Cardiac muscle cell (in vitro differentiated cells and primary cell): ENCODE results near the gene TREM1. TPM values are rescaled to one million over a fixed set of nuclear protein-coding genes. Genes with fewer than 3 reads are reported as not detected.

Experiments
- DNase-seq, 2 donors: peaks; one replicate each; pipeline versions ENCODE4 v3.0.0 to v3.0.0-alpha.2; 2010 to 2017; ENCODE audit warnings: low read depth in 1 of 2, low spot score in 1 of 2
- H3K27ac ChIP-seq: fragments of 200-600 bp; sonication (generic); 2 replicates; pipeline ENCODE4 v1.5.1; 2016
- H3K27me3 ChIP-seq: fragments of 200-600 bp; sonication (generic); 2 replicates; pipeline ENCODE4 v1.6.0; 2016; ENCODE audit warnings: control low read depth
- H3K36me3 ChIP-seq: fragments of 200-600 bp; sonication (generic); 2 replicates; pipeline ENCODE4 v1.5.1; 2016; ENCODE audit warnings: control low read depth
- H3K4me1 ChIP-seq: fragments of 200-600 bp; sonication (generic); 2 replicates; pipeline ENCODE4 v1.8.1; 2017; ENCODE audit warnings: low read depth, mild to moderate bottlenecking, mixed run types
- H3K4me3 ChIP-seq: fragments of 200-600 bp; sonication (generic); 2 replicates; pipeline ENCODE4 v1.5.1; 2016; ENCODE audit warnings: mild to moderate bottlenecking
- H3K9me3 ChIP-seq: fragments of 200-600 bp; sonication (generic); 2 replicates; pipeline ENCODE4 v1.5.1; 2017; ENCODE audit warnings: low read depth, mild to moderate bottlenecking, control low read depth
- CTCF ChIP-seq: IDR thresholded peaks from 2 replicates; pipeline ENCODE4 v1.5.1; 2012; ENCODE audit warnings: low read depth, mild to moderate bottlenecking, low read length
- polyA plus RNA-seq: library from polyadenylated mRNA; unstranded; fragments of >200 nt; fragmentation: Nextera tagmentation; extraction: Ambion mirVana; gene quantifications from 2 replicates; pipeline ENCODE4 v1.2.1, GENCODE V29; 2016
- total RNA-seq: library from RNA; depleted of rRNA; stranded (reverse); fragments of >200 nt; gene quantifications from 2 replicates; pipeline ENCODE4 v1.2.3, GENCODE V29; 2016

Gene TREM1
- total and polyA plus RNA-seq, 2 experiments from 2014 or later, result not detected

- Histone ChIP-seq H3K9me3 (no peaks in the 10 kb centered on the region), H3K27ac (no peak overlapping the region), H3K27me3 (no peaks in the 10 kb centered on the region), H3K36me3 (no peaks in the 10 kb centered on the region), H3K4me3 (no peak overlapping the region), H3K4me1 (no peaks in the 10 kb centered on the region)
- no peak for TF ChIP-seq CTCF
- no peak for DNase-seq
Measured at GRCh38 chr6:41273714-41274113, 12.8 kb downstream of the TREM1 start.

DNA sequence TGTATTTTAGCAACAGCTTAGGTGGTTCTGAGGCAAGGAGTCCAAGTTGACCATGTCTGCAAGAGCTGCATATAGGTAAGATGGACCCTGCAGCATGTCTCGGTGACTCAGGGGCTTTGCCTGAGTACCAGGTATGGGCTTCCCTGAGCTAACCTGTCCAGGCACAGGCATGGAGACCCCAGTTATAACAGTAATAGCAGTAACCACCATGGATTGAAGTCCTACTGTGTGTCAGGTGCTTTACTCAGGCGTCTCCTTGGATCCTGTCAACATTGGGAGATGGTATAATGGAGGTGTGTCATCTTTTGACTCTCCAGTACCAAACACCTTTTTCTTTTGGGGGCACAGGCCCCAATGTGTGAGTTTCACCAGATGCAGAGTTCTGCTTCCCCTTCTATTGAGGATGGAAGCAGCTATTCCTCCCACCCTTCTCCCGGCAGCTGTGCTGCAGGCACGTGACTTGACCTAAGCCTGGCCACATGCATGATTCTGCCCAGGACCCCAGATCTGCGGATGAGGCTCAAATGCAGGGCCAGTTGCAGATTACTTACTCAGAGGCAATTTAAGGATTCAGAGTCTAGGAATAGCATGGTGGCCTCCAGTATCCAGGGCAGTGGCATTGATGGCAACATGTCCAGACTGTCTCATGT is 13.8 kb downstream of the TREM1 start:
- no peak for TF ChIP-seq CTCF
- no peaks in the 10 kb centered on the region for H3K36me3 ChIP-seq
- H3K27me3 ChIP-seq, result no peaks in the 10 kb centered on the region
- H3K4me3 ChIP-seq, result no peak overlapping the region
- no peaks in the 10 kb centered on the region for H3K9me3 ChIP-seq
- H3K27ac ChIP-seq, result no peak overlapping the region
- DNase-seq, result no peak
- no peaks in the 10 kb centered on the region for H3K4me1 ChIP-seq

GRCh38 chr6:41271901-41272395 is 14.5 kb downstream of the TREM1 start:
- TF ChIP-seq CTCF, result no peak

GRCh38 chr6:41269716-41270115 is 16.8 kb downstream of the TREM1 start:
- Histone ChIP-seq H3K4me3 (no peak overlapping the region), H3K9me3 (no peaks in the 10 kb centered on the region), H3K4me1 (no peaks in the 10 kb centered on the region), H3K27me3 (no peaks in the 10 kb centered on the region), H3K36me3 (no peaks in the 10 kb centered on the region), H3K27ac (no peak overlapping the region)
- no peak for DNase-seq
- TF ChIP-seq CTCF, result no peak

More at GRCh38 chr6:41271901-41272395, 14.5 kb downstream of the TREM1 start:
- H3K4me1 ChIP-seq, result no peaks in the 10 kb centered on the region
- no peak overlapping the region for H3K27ac ChIP-seq
- H3K36me3 ChIP-seq, result no peaks in the 10 kb centered on the region
- no peak overlapping the region for H3K4me3 ChIP-seq
- DNase-seq, result no peak
- no peaks in the 10 kb centered on the region for H3K27me3 ChIP-seq
- no peaks in the 10 kb centered on the region for H3K9me3 ChIP-seq

GRCh38 chr6:41269166-41269565 is 17.3 kb downstream of the TREM1 start:
- no peak for DNase-seq
- no peak overlapping the region for H3K4me3 ChIP-seq
- H3K4me1 ChIP-seq, result no peaks in the 10 kb centered on the region
- TF ChIP-seq CTCF, result no peak
- H3K36me3 ChIP-seq, result no peaks in the 10 kb centered on the region
- H3K27me3 ChIP-seq, result no peaks in the 10 kb centered on the region
- H3K9me3 ChIP-seq, result no peaks in the 10 kb centered on the region
- no peak overlapping the region for H3K27ac ChIP-seq
